A549 (cell line): ENCODE results near the gene SOX8.

ENCODE experiments used
- FOSL2 ChIP-seq, 2 experiments: fragments of 450-650 bp in 1 of 2; fragments of >200 bp in 1 of 2; sonication (Bioruptor Twin) in 1 of 2; formaldehyde crosslinking; IDR thresholded peaks; 2 replicates each; pipeline versions ENCODE4 v1.5.0 to v1.6.1; 2016 to 2020; ENCODE audit warnings: mild to moderate bottlenecking in 1 of 2, moderate library complexity in 1 of 2
- RFX5 ChIP-seq: fragments of 450-650 bp; IDR thresholded peaks from 2 replicates; pipeline ENCODE4 v1.7.1; 2014; ENCODE audit warnings: antibody characterized with exemption, mild to moderate bottlenecking, moderate library complexity
- ZFP36 ChIP-seq: fragments of 450-650 bp; IDR thresholded peaks from 2 replicates; pipeline ENCODE4 v1.6.1; 2014; ENCODE audit warnings: borderline replicate concordance; ENCODE audit not compliant: partially characterized antibody
- TF ChIP-seq, protein P1 (sequence below): fragments of >200 bp; sonication (Bioruptor Twin); formaldehyde crosslinking; IDR thresholded peaks from 3 replicates; pipeline ENCODE4 v1.5.1; 2016
- TF ChIP-seq, protein P2 (sequence below): fragments of 250-450 bp; sonication (Bioruptor Pico); IDR thresholded peaks from 2 replicates; pipeline ENCODE4 v1.5.0; 2021; ENCODE audit warnings: mild to moderate bottlenecking, moderate library complexity, borderline replicate concordance

DNA sequence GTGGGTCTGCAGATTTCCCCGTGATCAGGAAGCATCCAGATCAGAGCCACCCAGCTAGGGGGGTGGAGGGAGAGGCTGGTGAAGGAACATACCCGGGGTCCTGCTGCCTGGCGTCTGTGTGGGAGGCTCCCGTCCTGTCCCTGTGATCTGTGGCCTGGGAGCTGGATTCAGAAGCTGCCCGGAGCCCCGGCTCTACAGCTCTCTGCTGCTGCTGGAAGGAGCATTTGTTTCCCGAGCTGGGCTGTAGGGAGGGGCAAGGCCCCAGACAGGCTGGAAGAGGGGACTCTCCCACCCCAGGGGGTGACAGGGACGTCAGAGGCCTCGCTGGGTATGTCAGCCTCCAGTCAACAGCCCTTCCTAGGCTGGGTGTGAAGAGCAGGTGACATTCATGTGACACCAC, 10.2 kb downstream of the SOX8 start:
- TF ChIP-seq FOSL2 (IDR thresholded peaks at IDR 0.05) (no peak), FOSL2 (CRISPR knock-in tag; IDR thresholded peaks at IDR 0.05) (no peak), ZFP36 (no peak), RFX5 (no peak)
- TF ChIP-seq, protein P1, sequence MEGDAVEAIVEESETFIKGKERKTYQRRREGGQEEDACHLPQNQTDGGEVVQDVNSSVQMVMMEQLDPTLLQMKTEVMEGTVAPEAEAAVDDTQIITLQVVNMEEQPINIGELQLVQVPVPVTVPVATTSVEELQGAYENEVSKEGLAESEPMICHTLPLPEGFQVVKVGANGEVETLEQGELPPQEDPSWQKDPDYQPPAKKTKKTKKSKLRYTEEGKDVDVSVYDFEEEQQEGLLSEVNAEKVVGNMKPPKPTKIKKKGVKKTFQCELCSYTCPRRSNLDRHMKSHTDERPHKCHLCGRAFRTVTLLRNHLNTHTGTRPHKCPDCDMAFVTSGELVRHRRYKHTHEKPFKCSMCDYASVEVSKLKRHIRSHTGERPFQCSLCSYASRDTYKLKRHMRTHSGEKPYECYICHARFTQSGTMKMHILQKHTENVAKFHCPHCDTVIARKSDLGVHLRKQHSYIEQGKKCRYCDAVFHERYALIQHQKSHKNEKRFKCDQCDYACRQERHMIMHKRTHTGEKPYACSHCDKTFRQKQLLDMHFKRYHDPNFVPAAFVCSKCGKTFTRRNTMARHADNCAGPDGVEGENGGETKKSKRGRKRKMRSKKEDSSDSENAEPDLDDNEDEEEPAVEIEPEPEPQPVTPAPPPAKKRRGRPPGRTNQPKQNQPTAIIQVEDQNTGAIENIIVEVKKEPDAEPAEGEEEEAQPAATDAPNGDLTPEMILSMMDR = no peak
- TF ChIP-seq, protein P2, sequence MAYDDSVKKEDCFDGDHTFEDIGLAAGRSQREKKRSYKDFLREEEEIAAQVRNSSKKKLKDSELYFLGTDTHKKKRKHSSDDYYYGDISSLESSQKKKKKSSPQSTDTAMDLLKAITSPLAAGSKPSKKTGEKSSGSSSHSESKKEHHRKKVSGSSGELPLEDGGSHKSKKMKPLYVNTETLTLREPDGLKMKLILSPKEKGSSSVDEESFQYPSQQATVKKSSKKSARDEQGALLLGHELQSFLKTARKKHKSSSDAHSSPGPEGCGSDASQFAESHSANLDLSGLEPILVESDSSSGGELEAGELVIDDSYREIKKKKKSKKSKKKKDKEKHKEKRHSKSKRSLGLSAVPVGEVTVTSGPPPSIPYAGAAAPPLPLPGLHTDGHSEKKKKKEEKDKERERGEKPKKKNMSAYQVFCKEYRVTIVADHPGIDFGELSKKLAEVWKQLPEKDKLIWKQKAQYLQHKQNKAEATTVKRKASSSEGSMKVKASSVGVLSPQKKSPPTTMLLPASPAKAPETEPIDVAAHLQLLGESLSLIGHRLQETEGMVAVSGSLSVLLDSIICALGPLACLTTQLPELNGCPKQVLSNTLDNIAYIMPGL = no peak
